ENCODE measurements around the gene SLC30A2. TPM values are rescaled to one million over a fixed set of nuclear protein-coding genes. Genes with fewer than 3 reads are reported as not detected.
A peak's percentile ranks its signal among the peaks of the same experiment; 100 is the strongest.

Gene SLC30A2
- total and polyA plus RNA-seq, 2 of the 13 experiments (the other 11 are each of a cell fraction or from before 2014, with no cell fraction given): not detected

- TF ChIP-seq PBX3 (CRISPR knock-in tag; IDR thresholded peaks at IDR 0.05; ENCODE audit: borderline replicate concordance) (no peak; the same call in 1 of the 2 replicates), SOX6 (IDR thresholded peaks at IDR 0.05) (no peak), SOX6 (CRISPR knock-in tag; IDR thresholded peaks at IDR 0.05) (peak; percentile 92), ZNF609 (CRISPR knock-in tag; IDR thresholded peaks at IDR 0.05; ENCODE audit: borderline replicate concordance) (peak; percentile 71), REPIN1 (CRISPR knock-in tag; IDR thresholded peaks at IDR 0.05; ENCODE audit: borderline replicate concordance, low read depth) (peak; percentile 99), MAFF (IDR thresholded peaks at IDR 0.05; ENCODE audit: low read depth, low read length) (0 out of 2 replicates have a peak, but pooled peaks have one; percentile 10), HES4 (CRISPR knock-in tag; IDR thresholded peaks at IDR 0.05; ENCODE audit: borderline replicate concordance) (no peak), ZHX2 (IDR thresholded peaks at IDR 0.05; ENCODE audit: low read depth) (peak; percentile 85), ZHX2 (CRISPR knock-in tag; IDR thresholded peaks at IDR 0.05; ENCODE audit: borderline replicate concordance) (no peak), ZNF782 (CRISPR knock-in tag; IDR thresholded peaks at IDR 0.05; ENCODE audit: borderline replicate concordance) (no peak; the same call in 1 of the 2 replicates), ZHX1 (CRISPR knock-in tag; IDR thresholded peaks at IDR 0.05; ENCODE audit: low read depth) (peak; percentile 86; the same call in 1 of the 2 replicates), NCOA5 (CRISPR knock-in tag; IDR thresholded peaks at IDR 0.05) (no peak)
Observed at GRCh38 chr1:25997828-25998761, 47.8 kb downstream of the SLC30A2 start, which contains the start of gene PAFAH2 (continued).
